GM23338 (cell line): Measurements from ENCODE around the gene NBEAL2. TPM values are rescaled to one million over a fixed set of nuclear protein-coding genes. Genes with fewer than 3 reads are reported as not detected.
A peak's percentile ranks its signal among the peaks of the same experiment; 100 is the strongest.

Source experiments
- ATAC-seq: fragments of 200-7000 bp; cut with Tn5 transposase; 3 replicates; pipeline ENCODE4 v1.9.1; 2020
- DNase-seq: peaks from one replicate; pipeline ENCODE4 v3.0.0-alpha.2; 2015; ENCODE audit warnings: low spot score
- H2AFZ ChIP-seq: fragments of 200-600 bp; sonication (generic); 2 replicates; pipeline ENCODE4 v1.8.0; 2016; ENCODE audit warnings: antibody characterized with exemption, mild to moderate bottlenecking, moderate library complexity
- H3F3A ChIP-seq: fragments of 200-600 bp; sonication (generic); replicated peaks from 2 replicates; pipeline ENCODE4 v1.8.0; 2017; ENCODE audit warnings: antibody characterized with exemption, mixed run types, low read depth
- H3K27ac ChIP-seq: fragments of 200-600 bp; sonication (generic); 2 replicates; pipeline ENCODE4 v1.6.1; 2016; ENCODE audit warnings: low read depth
- H3K27me3 ChIP-seq: fragments of 200-600 bp; sonication (generic); 2 replicates; pipeline ENCODE4 v1.8.0; 2016; ENCODE audit warnings: mild to moderate bottlenecking, mixed run types, moderate library complexity; ENCODE audit not compliant: insufficient read depth
- H3K36me3 ChIP-seq: fragments of 200-600 bp; sonication (generic); 2 replicates; pipeline ENCODE4 v1.8.0; 2016; ENCODE audit warnings: mild to moderate bottlenecking; ENCODE audit not compliant: insufficient read depth
- H3K4me1 ChIP-seq: fragments of 200-600 bp; sonication (generic); 2 replicates; pipeline ENCODE4 v1.8.0; 2016; ENCODE audit warnings: mild to moderate bottlenecking, moderate library complexity; ENCODE audit not compliant: insufficient read depth
- H3K4me2 ChIP-seq: fragments of 200-600 bp; sonication (generic); 2 replicates; pipeline ENCODE4 v1.7.1; 2017; ENCODE audit warnings: mixed run types
- H3K4me3 ChIP-seq: fragments of 200-600 bp; sonication (generic); 2 replicates; pipeline ENCODE4 v1.6.1; 2016; ENCODE audit warnings: mixed run types
- H3K79me2 ChIP-seq: fragments of 200-600 bp; sonication (generic); replicated peaks from 2 replicates; pipeline ENCODE4 v1.8.0; 2017; ENCODE audit warnings: mild to moderate bottlenecking; ENCODE audit not compliant: insufficient read depth
- H3K9me2 ChIP-seq: fragments of 200-600 bp; sonication (generic); 2 replicates; pipeline ENCODE4 v1.8.0; 2017; ENCODE audit not compliant: insufficient read depth
- H4K20me1 ChIP-seq: fragments of 200-600 bp; sonication (generic); replicated peaks from 2 replicates; pipeline ENCODE4 v1.8.0; 2017; ENCODE audit warnings: mild to moderate bottlenecking; ENCODE audit not compliant: insufficient read depth
- H3K27ac Mint-ChIP-seq: 2 replicates; pipeline ENCODE4 v1.8.0; 2020; ENCODE audit warnings: inconsistent platforms, mild to moderate bottlenecking, moderate library complexity, mixed read lengths
- H3K27me3 Mint-ChIP-seq: 3 replicates; pipeline ENCODE4 v1.8.0; 2022; ENCODE audit warnings: low read depth, mild to moderate bottlenecking, moderate library complexity, mixed read lengths, inconsistent platforms; ENCODE audit not compliant: insufficient read depth, poor library complexity
- H3K36me3 Mint-ChIP-seq: 3 replicates; pipeline ENCODE4 v1.8.0; 2021; ENCODE audit warnings: low read depth, mild to moderate bottlenecking, inconsistent platforms, moderate library complexity, mixed read lengths
- H3K4me1 Mint-ChIP-seq: 3 replicates; pipeline ENCODE4 v1.8.0; 2020; ENCODE audit warnings: mild to moderate bottlenecking, inconsistent platforms, mixed read lengths
- H3K4me3 Mint-ChIP-seq: 3 replicates; pipeline ENCODE4 v1.8.0; 2021; ENCODE audit warnings: moderate library complexity, mild to moderate bottlenecking, inconsistent platforms, mixed read lengths
- H3K9me3 Mint-ChIP-seq: 3 replicates; pipeline ENCODE4 v1.8.0; 2020; ENCODE audit warnings: moderate library complexity, mild to moderate bottlenecking, inconsistent platforms, mixed read lengths
- JUNB ChIP-seq: IDR thresholded peaks from one replicate; pipeline ENCODE4 v1.6.1; 2016; ENCODE audit warnings: antibody characterized with exemption; ENCODE audit not compliant: unreplicated experiment
- NANOG ChIP-seq: IDR thresholded peaks from 2 replicates; pipeline ENCODE4 v1.6.1; 2016; ENCODE audit warnings: antibody characterized with exemption, borderline replicate concordance
- polyA plus RNA-seq: library from polyadenylated mRNA; unstranded; fragments of >200 nt; fragmentation: Nextera tagmentation; extraction: Ambion mirVana; gene quantifications from 2 replicates; pipeline ENCODE4 v1.2.1, GENCODE V29; 2016
- total RNA-seq: library from RNA; depleted of rRNA; stranded (reverse); fragments of >200 nt; shearing (Covaris generic); gene quantifications from 2 replicates; pipeline ENCODE4 v1.2.3, GENCODE V29; 2014
- TF ChIP-seq, protein P1 (sequence below), 2 experiments: fragments of 200-600 bp in 1 of 2; sonication (generic) in 1 of 2; conservative IDR thresholded peaks; 2 replicates each; pipeline versions ENCODE4 v1.5.1 to v1.6.1; 2016 to 2017; ENCODE audit warnings: antibody characterized with exemption in 2 of 2, low read depth in 2 of 2, mild to moderate bottlenecking in 2 of 2, moderate library complexity in 1 of 2
- TF ChIP-seq, protein P2 (sequence below): IDR thresholded peaks from 2 replicates; pipeline ENCODE4 v1.6.1; 2016; ENCODE audit warnings: antibody characterized with exemption
- TF ChIP-seq, protein P3 (sequence below): IDR thresholded peaks from one replicate; pipeline ENCODE4 v1.6.1; 2018; ENCODE audit warnings: antibody characterized with exemption; ENCODE audit not compliant: unreplicated experiment

The NBEAL2 gene
- total and polyA plus RNA-seq, 2 experiments from 2014 or later = 13.5 to 79.9 TPM

DNA sequence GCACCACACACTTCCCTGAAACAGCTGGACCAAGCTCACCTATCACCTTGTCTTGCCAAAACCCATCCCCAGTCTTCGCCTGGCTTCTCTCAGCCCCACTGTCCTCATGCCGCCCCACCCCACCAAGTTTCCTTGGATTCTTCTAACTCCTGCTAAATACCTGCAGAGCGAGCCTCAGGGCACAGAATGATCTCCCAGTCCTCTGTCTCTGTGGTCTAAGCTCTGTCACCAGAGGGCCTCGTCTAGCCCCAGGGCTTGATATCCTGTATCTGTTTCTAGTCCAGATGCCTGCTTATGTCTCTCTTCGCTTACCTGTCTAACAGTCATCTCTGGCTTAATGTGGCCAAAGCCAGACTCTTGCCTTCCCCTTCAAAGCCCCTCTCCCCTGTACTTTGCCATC is 12.7 kb upstream of the NBEAL2 start:
- Mint-ChIP-seq H3K4me1 (peaks cover 27% of the 10 kb centered on the region), H3K4me3 (no peak overlapping the region), H3K9me3 (peaks cover 8% of the 10 kb centered on the region; the same call in 2 of the 3 replicates)

DNA sequence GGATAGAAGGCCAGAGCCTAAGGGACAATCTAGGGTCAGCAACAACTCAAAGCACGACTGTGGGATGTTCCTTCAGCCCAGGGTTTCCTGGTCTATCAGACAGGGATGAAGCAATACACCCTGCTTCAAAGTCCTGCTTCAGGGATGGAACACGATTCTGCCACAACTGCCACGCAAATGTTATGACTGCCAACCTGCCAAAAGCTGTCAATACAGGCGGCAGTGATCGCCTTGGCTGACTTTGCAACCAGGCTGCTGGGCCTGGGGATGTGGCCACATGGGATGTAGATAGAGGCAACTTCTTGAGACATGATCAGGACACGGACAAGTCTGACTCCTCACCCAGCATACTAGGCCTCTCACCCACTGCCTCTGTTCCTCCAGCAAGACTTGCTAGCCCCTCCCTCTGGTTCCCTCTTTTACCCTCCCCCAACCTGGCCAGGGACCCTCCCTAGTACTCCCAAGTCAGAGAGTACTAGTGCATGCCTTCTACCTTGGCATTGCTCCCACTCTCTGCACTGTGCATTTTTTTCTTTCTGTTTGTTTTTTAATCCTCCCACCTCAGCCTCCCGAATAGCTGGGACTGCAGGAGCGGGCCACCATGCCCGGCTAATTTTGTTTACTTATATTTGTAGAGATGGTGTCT is 10.6 kb upstream of the NBEAL2 start:
- peaks cover 72% of the 10 kb centered on the region for H4K20me1 ChIP-seq
- H3K4me3 Mint-ChIP-seq = peak overlapping the region; percentile 21; the same call in 1 of the 3 replicates

More for the DNA sequence above, 12.7 kb upstream of the NBEAL2 start:
- H3K27me3 Mint-ChIP-seq = peaks cover 6% of the 10 kb centered on the region
- H3K9me2 ChIP-seq = no peaks in the 10 kb centered on the region
- peaks cover 90% of the 10 kb centered on the region for H3K79me2 ChIP-seq
- no peak overlapping the region for H3K4me3 ChIP-seq
- no peaks in the 10 kb centered on the region for H3K27me3 ChIP-seq
- H3F3A ChIP-seq = no peaks in the 10 kb centered on the region
- TF ChIP-seq, protein P1, sequence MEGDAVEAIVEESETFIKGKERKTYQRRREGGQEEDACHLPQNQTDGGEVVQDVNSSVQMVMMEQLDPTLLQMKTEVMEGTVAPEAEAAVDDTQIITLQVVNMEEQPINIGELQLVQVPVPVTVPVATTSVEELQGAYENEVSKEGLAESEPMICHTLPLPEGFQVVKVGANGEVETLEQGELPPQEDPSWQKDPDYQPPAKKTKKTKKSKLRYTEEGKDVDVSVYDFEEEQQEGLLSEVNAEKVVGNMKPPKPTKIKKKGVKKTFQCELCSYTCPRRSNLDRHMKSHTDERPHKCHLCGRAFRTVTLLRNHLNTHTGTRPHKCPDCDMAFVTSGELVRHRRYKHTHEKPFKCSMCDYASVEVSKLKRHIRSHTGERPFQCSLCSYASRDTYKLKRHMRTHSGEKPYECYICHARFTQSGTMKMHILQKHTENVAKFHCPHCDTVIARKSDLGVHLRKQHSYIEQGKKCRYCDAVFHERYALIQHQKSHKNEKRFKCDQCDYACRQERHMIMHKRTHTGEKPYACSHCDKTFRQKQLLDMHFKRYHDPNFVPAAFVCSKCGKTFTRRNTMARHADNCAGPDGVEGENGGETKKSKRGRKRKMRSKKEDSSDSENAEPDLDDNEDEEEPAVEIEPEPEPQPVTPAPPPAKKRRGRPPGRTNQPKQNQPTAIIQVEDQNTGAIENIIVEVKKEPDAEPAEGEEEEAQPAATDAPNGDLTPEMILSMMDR (conservative IDR thresholded peaks at IDR 0.05; ENCODE audit: low read depth in 2 of 2) = peak in 1 of 2 experiments; percentile 36; a peak in 1 of 4 replicates
- no peak for TF ChIP-seq NANOG
- peaks cover under 1% of the 10 kb centered on the region; the same call in 1 of the 2 replicates for H3K4me1 ChIP-seq
- H3K4me2 ChIP-seq = no peak overlapping the region
- H3K36me3 Mint-ChIP-seq = peaks cover 50% of the 10 kb centered on the region
- H2AFZ ChIP-seq = no peak overlapping the region
- DNase-seq (no peak), ATAC-seq (peak; percentile 61)
- peaks cover 64% of the 10 kb centered on the region for H4K20me1 ChIP-seq
- no peaks in the 10 kb centered on the region; the same call in 1 of the 2 replicates for H3K36me3 ChIP-seq
- H3K27ac Mint-ChIP-seq = 0 out of 2 replicates have a peak overlapping the region, but pooled peaks have one; percentile 3
- no peak overlapping the region for H3K27ac ChIP-seq

More for the DNA sequence above, 10.6 kb upstream of the NBEAL2 start:
- no peaks in the 10 kb centered on the region for H3F3A ChIP-seq
- DNase-seq (no peak), ATAC-seq (no peak)
- H3K27ac ChIP-seq = no peak overlapping the region
- no peak overlapping the region for H2AFZ ChIP-seq
- no peak overlapping the region for H3K27ac Mint-ChIP-seq
- peaks cover 94% of the 10 kb centered on the region for H3K79me2 ChIP-seq
- no peak for TF ChIP-seq JUNB
- TF ChIP-seq, protein P2, sequence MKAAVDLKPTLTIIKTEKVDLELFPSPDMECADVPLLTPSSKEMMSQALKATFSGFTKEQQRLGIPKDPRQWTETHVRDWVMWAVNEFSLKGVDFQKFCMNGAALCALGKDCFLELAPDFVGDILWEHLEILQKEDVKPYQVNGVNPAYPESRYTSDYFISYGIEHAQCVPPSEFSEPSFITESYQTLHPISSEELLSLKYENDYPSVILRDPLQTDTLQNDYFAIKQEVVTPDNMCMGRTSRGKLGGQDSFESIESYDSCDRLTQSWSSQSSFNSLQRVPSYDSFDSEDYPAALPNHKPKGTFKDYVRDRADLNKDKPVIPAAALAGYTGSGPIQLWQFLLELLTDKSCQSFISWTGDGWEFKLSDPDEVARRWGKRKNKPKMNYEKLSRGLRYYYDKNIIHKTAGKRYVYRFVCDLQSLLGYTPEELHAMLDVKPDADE = no peak
- TF ChIP-seq, protein P3, sequence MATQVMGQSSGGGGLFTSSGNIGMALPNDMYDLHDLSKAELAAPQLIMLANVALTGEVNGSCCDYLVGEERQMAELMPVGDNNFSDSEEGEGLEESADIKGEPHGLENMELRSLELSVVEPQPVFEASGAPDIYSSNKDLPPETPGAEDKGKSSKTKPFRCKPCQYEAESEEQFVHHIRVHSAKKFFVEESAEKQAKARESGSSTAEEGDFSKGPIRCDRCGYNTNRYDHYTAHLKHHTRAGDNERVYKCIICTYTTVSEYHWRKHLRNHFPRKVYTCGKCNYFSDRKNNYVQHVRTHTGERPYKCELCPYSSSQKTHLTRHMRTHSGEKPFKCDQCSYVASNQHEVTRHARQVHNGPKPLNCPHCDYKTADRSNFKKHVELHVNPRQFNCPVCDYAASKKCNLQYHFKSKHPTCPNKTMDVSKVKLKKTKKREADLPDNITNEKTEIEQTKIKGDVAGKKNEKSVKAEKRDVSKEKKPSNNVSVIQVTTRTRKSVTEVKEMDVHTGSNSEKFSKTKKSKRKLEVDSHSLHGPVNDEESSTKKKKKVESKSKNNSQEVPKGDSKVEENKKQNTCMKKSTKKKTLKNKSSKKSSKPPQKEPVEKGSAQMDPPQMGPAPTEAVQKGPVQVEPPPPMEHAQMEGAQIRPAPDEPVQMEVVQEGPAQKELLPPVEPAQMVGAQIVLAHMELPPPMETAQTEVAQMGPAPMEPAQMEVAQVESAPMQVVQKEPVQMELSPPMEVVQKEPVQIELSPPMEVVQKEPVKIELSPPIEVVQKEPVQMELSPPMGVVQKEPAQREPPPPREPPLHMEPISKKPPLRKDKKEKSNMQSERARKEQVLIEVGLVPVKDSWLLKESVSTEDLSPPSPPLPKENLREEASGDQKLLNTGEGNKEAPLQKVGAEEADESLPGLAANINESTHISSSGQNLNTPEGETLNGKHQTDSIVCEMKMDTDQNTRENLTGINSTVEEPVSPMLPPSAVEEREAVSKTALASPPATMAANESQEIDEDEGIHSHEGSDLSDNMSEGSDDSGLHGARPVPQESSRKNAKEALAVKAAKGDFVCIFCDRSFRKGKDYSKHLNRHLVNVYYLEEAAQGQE = no peak
- TF ChIP-seq, protein P1 (conservative IDR thresholded peaks at IDR 0.05; ENCODE audit: low read depth in 2 of 2) = no peak
- H3K4me2 ChIP-seq = no peak overlapping the region
- no peaks in the 10 kb centered on the region; the same call in 1 of the 3 replicates for H3K9me3 Mint-ChIP-seq
- H3K4me1 ChIP-seq = no peaks in the 10 kb centered on the region
- H3K36me3 ChIP-seq = no peaks in the 10 kb centered on the region
- H3K27me3 ChIP-seq = no peaks in the 10 kb centered on the region
- no peak overlapping the region for H3K4me3 ChIP-seq
- H3K36me3 Mint-ChIP-seq = peaks cover 39% of the 10 kb centered on the region
- H3K27me3 Mint-ChIP-seq = peaks cover 6% of the 10 kb centered on the region
- H3K9me2 ChIP-seq = no peaks in the 10 kb centered on the region
- peaks cover 31% of the 10 kb centered on the region for H3K4me1 Mint-ChIP-seq
